HCT116 (cell line): ENCODE data around the gene VWA7.

Source experiments
- CTCF ChIP-seq, 3 experiments: fragments of 200-600 bp in 1 of 3; sonication (generic) in 1 of 3; IDR thresholded peaks in 2 of 3; conservative IDR thresholded peaks in 1 of 3; 2 replicates each; pipeline ENCODE4 v1.5.1; 2012 to 2017; ENCODE audit warnings: low read depth in 2 of 3, low read length in 2 of 3, antibody characterized with exemption in 1 of 3, borderline replicate concordance in 1 of 3, control low read depth in 1 of 3, mild to moderate bottlenecking in 1 of 3, mixed read lengths in 1 of 3, mixed run types in 1 of 3, moderate library complexity in 1 of 3; ENCODE audit not compliant: insufficient read depth in 1 of 3
- EZH2phosphoT487 ChIP-seq: fragments of 200-600 bp; IDR thresholded peaks from 2 replicates; pipeline ENCODE4 v1.6.1; 2018; ENCODE audit warnings: antibody characterized with exemption, borderline replicate concordance
- MAX ChIP-seq: IDR thresholded peaks from 2 replicates; pipeline ENCODE4 v1.6.1; 2012
- POLR2A ChIP-seq: IDR thresholded peaks from 2 replicates; pipeline ENCODE4 v1.7.0; 2011; ENCODE audit warnings: borderline replicate concordance; ENCODE audit not compliant: insufficient read depth, insufficient read length; ENCODE audit errors: extremely low read depth
- RAD21 ChIP-seq: IDR thresholded peaks from 2 replicates; pipeline ENCODE4 v1.6.1; 2012; ENCODE audit warnings: low read depth, mild to moderate bottlenecking
- SP1 ChIP-seq: IDR thresholded peaks from 2 replicates; pipeline ENCODE4 v1.6.1; 2012; ENCODE audit warnings: low read depth
- SRF ChIP-seq: IDR thresholded peaks from 2 replicates; pipeline ENCODE4 v1.6.1; 2012; ENCODE audit warnings: low read depth
- ZNF274 ChIP-seq: fragments of 200-500 bp; sonication (Bioruptor generic); IDR thresholded peaks from 2 replicates; pipeline ENCODE4 v1.6.1; 2014; ENCODE audit warnings: mild to moderate bottlenecking, low read depth, low read length, inconsistent platforms

- TF ChIP-seq CTCF (IDR thresholded peaks at IDR 0.05 in 2 of 3, conservative IDR thresholded peaks at IDR 0.05 in 1 of 3; ENCODE audit: borderline replicate concordance in 1 of 3, insufficient read depth in 1 of 3, low read depth in 2 of 3, low read length in 2 of 3) (no peak), EZH2phosphoT487 (no peak), POLR2A (no peak), SP1 (no peak), RAD21 (no peak), SRF (no peak), MAX (no peak), ZNF274 (no peak)
Measured at GRCh38 chr6:31778193-31778592, 1.1 kb upstream of the VWA7 start.
